ENCODE data around the gene SEL1L2. TPM values are rescaled to one million over a fixed set of nuclear protein-coding genes. Genes with fewer than 3 reads are reported as not detected.

Gene SEL1L2
- total RNA-seq, 2 experiments from 2014 or later = not detected

DNA sequence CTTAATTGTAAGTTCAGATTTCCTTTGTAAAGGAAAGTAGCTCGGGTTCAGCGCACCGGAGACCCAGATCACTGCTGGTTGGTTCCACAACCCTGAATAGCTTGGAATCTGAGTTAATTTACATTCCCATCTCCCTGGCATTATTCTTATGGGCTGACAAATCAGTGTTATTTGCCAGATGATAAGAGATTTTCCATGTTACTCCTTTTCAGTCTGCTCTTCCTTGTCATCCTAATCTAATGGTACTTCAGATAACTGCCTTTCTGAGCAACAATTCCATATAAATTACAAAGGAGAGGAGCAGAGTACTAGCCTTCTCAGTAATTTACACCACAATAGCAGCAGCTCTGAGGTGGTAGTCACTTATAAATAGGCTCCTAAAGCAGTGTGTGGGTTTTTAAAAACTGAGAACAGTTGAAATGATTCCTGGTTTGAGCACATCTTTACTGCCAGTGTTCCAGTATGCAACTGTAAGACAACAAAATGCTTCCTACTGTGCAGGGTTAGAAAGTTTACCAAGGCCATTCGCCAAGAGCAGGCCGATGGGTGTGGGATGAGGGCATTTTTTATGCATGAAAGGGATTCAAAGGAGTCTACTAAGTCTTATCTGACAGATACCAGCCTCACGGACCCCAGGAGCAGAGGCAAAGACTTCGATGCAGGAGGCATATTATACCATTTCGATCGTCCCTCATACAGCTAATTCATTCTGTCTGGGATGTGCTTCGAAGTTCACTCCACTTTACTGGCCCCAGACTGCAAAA lies 115.8 kb downstream of the SEL1L2 start:
- Histone ChIP-seq H3K27me3 (ENCODE audit: control insufficient read depth in 1 of 2, insufficient read depth in 2 of 2, low read length in 2 of 2) (no peaks in the 10 kb centered on the region), H3K9me3 (ENCODE audit: control insufficient read depth in 1 of 2, insufficient read depth in 1 of 2, low read length in 2 of 2) (peaks cover 0 to 4% of the 10 kb centered on the region in 2 experiments), H3K27ac (ENCODE audit: low read depth in 1 of 2, low read length in 2 of 2) (no peak overlapping the region), H3K4me1 (ENCODE audit: insufficient read depth, low read length) (no peaks in the 10 kb centered on the region), H3K36me3 (ENCODE audit: insufficient read depth, low read length) (no peaks in the 10 kb centered on the region), H3K4me3 (ENCODE audit: low read length) (no peak overlapping the region)
- Mint-ChIP-seq H3K27ac (no peak overlapping the region), H3K36me3 (ENCODE audit: low read depth) (no peaks in the 10 kb centered on the region), H3K27me3 (peaks cover 12% of the 10 kb centered on the region), H3K4me1 (ENCODE audit: low read depth) (no peaks in the 10 kb centered on the region), H3K9me3 (no peaks in the 10 kb centered on the region), H3K4me3 (no peak overlapping the region)
- no peak for TF ChIP-seq CTCF (IDR thresholded peaks at IDR 0.05)
- ATAC-seq (ENCODE audit: poor library complexity) = no peak
- ChIA-PET CTCF (no interaction called here), POLR2A (no interaction called here)
- intact Hi-C loops (cut with DNase I, micrococcal nuclease) = no loop called here
- DNase-seq = no peak

GRCh38 chr20:13873831-13874230 lies 116.6 kb downstream of the SEL1L2 start:
- Mint-ChIP-seq H3K36me3 (ENCODE audit: low read depth) (no peaks in the 10 kb centered on the region), H3K27me3 (peaks cover 12% of the 10 kb centered on the region), H3K9me3 (no peaks in the 10 kb centered on the region), H3K4me1 (ENCODE audit: low read depth) (no peaks in the 10 kb centered on the region), H3K4me3 (no peak overlapping the region), H3K27ac (no peak overlapping the region)
- no peak for TF ChIP-seq CTCF (IDR thresholded peaks at IDR 0.05)
- H3K9me3 ChIP-seq (ENCODE audit: control insufficient read depth in 1 of 2, insufficient read depth in 1 of 2, low read length in 2 of 2) = peaks cover 0 to 4% of the 10 kb centered on the region in 2 experiments
- H3K36me3 ChIP-seq (ENCODE audit: insufficient read depth, low read length) = no peaks in the 10 kb centered on the region
- H3K4me3 ChIP-seq (ENCODE audit: low read length) = no peak overlapping the region
- ChIA-PET CTCF (no interaction called here), POLR2A (no interaction called here)
- ATAC-seq (ENCODE audit: poor library complexity) (no peak), DNase-seq (no peak)
- intact Hi-C loops (cut with DNase I, micrococcal nuclease) = loop anchor here in 1 of 2 experiments (2.0 kb wide), 1 partner anchor 67 kb away; no protein-coding TSS in a partner anchor
- H3K27ac ChIP-seq (ENCODE audit: low read depth in 1 of 2, low read length in 2 of 2) = no peak overlapping the region
- H3K27me3 ChIP-seq (ENCODE audit: control insufficient read depth in 1 of 2, insufficient read depth in 2 of 2, low read length in 2 of 2) = no peaks in the 10 kb centered on the region
- no peaks in the 10 kb centered on the region for H3K4me1 ChIP-seq (ENCODE audit: insufficient read depth, low read length)

GRCh38 chr20:13870170-13870748 lies 120.2 kb downstream of the SEL1L2 start:
- Mint-ChIP-seq H3K27ac (no peak overlapping the region), H3K27me3 (peaks cover 12% of the 10 kb centered on the region), H3K9me3 (no peaks in the 10 kb centered on the region), H3K4me3 (no peak overlapping the region), H3K4me1 (ENCODE audit: low read depth) (no peaks in the 10 kb centered on the region), H3K36me3 (ENCODE audit: low read depth) (no peaks in the 10 kb centered on the region)
- Histone ChIP-seq H3K36me3 (ENCODE audit: insufficient read depth, low read length) (no peaks in the 10 kb centered on the region), H3K27me3 (ENCODE audit: control insufficient read depth in 1 of 2, insufficient read depth in 2 of 2, low read length in 2 of 2) (no peaks in the 10 kb centered on the region), H3K27ac (ENCODE audit: low read depth in 1 of 2, low read length in 2 of 2) (no peak overlapping the region), H3K9me3 (ENCODE audit: control insufficient read depth in 1 of 2, insufficient read depth in 1 of 2, low read length in 2 of 2) (peaks cover 0 to under 1% of the 10 kb centered on the region in 2 experiments), H3K4me1 (ENCODE audit: insufficient read depth, low read length) (no peaks in the 10 kb centered on the region), H3K4me3 (ENCODE audit: low read length) (no peak overlapping the region)
- CTCF ChIA-PET = no interaction called here
- POLR2A ChIA-PET = no interaction called here
- DNase-seq (no peak), ATAC-seq (ENCODE audit: poor library complexity) (no peak)
- no peak for TF ChIP-seq CTCF (IDR thresholded peaks at IDR 0.05)
- intact Hi-C loops (cut with DNase I, micrococcal nuclease) = no loop called here
